Activated T-cell treated with anti-CD3 and anti-CD28 coated beads for 48 hours (primary cell): Measurements from ENCODE around the gene CTNNA1.
A peak's percentile ranks its signal among the peaks of the same experiment; 100 is the strongest.
"Not testable (repeated sequence)": the region's sequence is repeated elsewhere in the genome, so short reads cannot be mapped to it uniquely, and the experiment has no call there.

Source experiments
- DNase-seq: peaks from one replicate; pipeline ENCODE4 v3.0.0-alpha.2; 2020; ENCODE audit warnings: low read depth

Gene CTNNA1

DNA sequence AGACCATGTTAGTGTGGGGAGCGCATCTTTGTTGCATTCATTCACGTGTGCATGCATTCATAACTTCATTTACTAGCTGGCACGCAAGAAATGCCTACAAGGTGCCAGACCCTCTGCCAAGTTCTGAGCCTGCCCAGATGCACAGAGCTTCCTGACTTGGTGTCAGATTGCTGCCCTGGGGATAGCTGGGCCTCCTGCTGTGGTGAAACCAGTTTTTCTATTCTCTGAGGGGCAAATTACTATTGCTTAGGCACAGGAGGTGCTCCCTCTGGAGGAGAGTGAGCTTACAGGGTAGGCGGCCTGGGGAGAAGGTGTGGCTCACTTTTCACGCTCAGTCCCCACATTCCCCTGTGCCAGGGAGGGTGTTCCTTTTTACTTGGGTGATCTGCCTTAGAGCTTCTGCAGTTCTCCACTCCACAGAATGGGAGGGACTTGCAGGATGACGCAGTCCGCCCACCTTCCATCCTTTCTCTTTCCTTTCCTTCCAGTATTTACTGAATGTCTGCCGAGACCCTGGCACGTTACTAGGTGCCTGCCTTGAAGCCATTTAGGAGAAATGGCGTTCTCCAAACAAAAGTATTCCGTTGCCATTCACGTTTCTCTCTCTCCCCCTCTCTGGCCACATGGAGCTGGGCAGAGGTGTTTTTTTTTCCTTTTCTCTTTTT, 27.9 kb upstream of the CTNNA1 start:
- DNase-seq = no peak

DNA sequence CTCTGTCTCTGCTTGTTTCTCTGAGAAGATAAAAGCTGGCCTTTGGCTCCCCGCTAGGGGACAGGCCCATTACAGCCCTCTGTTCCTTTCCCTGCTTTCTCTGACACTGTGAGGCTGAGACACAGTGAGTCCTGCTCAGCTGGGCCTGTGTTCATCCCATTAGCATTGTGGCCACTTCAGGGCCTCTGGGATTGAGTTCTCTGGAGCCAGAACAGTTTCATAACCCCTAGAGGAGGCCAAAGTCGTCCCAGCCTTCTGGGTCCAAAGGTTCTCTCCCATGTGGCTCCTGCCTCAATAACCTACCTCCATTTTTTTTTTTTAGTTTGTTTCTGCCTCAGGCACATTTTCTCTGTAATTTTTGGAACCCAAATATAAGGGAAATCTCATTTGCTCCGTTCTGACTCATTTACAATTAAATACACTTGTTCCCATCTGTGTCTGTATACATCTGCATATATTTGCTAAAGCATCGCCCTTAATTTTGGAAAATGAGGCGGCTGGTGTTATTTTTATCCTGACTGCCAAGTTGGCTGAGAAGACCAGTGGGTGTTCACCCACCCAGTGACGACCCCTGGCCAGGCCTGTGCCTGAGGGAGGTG, 27.3 kb upstream of the CTNNA1 start:
- DNase-seq = no peak

DNA sequence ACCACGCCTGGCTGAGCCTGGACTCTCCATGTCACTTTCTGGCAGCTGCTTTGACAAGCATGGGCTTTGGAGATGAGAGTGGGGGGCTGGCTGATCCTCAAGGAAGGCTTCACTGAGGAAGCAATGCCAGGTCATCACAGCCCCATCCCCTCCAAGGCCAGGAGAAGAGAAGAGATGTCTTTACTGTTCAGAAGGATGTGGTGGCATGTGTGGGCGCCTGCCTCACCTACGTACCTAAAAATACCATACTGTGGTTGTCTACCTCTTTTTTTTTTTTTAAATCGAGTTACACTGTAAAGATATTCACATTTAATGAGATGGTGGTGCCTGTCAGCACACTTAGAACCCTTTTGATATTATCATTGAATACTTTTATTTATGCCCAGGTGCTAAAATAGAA, 26.4 kb upstream of the CTNNA1 start:
- no peak for DNase-seq

DNA sequence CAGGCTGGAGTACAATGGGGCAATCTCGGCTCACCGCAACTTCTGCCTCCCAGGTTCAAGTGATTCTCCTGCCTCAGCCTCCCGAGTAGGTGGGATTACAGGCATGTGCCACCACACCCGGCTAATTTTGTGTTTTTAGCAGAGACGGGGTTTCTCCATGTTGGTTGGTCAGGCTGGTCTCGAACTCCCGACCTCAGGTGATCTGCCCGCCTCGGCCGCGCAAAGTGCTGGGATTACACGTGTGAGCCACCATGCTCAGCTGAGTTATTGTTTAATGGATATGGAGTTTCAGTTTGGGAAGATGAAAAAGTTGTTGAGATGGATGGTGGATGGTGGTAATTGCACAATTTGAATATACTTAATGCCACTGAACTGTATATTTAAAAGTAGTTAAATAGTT, 22.7 kb upstream of the CTNNA1 start:
- not testable (repeated sequence) for DNase-seq

DNA sequence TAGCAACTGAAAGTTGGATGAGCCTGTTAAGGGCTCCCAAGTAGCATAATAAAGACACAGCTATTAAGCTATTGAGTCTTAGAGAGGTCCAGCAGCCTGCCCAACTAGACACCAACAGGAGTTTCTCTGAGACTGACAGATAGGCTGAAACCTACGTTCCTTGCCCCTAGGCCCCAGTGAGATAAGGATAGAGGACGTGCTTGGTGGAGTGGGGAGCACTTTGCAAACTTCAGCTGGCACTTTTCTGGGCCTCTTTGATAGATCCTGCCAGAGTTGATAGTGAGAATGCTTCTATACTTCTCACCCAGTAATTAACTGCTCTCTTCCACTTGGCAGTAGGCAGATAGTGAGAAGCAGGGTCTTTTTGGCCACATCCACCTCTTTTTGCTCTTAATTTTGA, 20.8 kb upstream of the CTNNA1 start:
- DNase-seq = no peak

DNA sequence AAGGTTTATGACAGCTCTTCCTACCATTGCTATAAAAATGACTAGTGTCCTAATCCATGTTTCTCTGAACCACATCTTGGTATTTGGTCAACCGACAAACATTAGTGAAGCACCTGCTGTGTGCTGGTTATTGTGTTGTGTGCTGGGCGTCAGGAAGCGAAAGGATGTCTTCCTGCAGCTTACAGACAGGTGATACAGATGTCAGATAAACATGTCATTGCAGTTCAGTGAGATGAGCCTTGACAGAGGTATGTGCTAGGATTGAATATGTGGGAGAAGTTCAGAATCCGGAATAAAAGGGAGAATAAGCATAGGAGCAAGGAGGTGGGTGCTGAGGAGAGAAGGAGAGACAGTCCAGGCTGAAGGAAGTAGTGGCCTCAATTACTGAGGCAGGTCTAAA, 20.3 kb upstream of the CTNNA1 start:
- no peak for DNase-seq

DNA sequence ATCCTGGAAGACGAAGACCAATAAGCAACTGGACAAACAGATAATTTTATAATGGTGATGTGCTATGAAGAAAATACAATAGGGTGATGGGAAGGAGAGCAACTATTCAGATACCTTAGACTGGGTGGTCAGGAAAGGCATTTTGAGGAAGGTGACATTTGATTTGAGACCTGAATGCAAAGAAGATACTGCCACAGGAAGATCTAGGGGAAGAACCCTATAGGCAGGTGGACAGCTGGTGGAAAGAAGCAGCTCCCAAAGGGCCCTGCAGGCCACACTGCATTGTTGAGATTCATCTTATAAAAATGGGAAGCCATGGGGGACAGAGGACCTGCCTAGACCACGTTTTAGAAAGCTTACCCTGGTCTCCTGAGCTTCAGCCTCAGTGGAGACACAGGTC, 19.7 kb upstream of the CTNNA1 start:
- DNase-seq = no peak

DNA sequence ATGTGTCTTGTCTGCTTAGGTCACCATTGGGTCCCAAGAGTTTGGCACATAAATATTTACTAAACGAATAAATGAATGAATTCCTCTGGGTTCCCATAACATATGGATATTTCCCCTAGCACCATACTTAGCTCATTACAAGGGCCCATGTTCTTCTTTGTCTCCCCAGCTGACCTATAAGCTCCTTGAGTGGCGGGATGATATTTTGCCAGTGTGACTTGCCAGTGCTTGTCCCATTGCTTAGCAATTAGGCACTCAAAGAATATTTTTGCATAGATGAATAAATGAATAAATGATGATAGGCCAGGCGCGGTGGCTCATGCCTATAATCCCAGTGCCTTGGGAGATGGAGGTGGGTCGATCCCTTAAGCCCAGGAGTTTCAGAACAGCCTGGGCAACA, 16.9 kb upstream of the CTNNA1 start:
- DNase-seq = no peak

DNA sequence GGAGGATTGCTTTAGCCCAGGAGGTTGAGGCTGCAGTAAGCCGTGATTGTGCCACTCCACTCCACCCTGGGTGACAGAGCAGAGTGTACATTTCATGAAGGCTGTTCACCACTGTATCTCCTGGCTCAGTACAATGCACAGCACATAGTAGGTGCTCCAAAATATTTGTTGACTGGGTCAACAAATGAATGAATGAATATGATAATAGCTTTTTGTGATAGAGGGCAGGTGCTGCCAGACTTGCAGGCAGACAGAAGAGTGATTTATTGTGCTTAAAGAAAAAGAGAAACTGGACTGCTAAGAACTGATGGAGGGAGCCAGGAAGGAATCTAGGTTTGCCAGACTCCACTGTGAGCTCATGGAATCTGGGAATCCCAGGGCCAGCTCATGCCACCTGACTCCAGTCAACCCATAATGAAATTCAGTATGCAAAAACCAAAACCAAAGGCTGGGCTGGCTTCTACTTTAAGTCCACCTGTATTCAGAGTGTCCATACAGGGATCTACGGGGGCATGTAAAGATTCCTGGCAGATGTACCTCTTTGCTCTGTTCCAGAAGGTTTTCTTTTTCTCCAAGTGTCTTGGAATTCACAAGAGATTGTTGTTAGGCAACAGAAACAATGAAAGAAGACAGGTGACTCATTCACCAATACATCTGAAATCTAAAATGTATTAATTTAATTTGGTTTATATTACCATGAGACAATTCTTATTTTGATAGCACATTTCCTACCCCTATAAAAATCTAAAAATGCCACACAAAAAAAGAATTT, 15.5 kb upstream of the CTNNA1 start:
- DNase-seq = no peak

DNA sequence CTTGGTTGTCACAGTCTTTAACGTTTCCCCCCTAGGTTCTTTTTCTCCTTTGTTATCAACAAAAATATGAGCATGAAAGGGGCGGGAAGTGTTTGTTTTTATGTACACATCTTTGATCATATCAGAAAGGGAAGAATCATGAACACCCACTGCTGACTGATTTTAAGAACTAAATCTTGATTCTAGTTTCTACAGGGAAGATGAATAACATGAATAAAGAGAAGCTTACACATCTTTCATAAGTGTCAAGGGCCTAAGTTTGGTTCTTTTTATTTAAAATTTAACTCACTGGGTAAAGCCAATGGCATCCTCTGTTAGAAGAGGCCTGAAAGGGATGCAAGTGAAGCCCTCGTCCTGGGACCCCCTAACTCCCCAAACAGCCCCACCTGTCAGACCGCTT, 14.8 kb upstream of the CTNNA1 start:
- DNase-seq = no peak

DNA sequence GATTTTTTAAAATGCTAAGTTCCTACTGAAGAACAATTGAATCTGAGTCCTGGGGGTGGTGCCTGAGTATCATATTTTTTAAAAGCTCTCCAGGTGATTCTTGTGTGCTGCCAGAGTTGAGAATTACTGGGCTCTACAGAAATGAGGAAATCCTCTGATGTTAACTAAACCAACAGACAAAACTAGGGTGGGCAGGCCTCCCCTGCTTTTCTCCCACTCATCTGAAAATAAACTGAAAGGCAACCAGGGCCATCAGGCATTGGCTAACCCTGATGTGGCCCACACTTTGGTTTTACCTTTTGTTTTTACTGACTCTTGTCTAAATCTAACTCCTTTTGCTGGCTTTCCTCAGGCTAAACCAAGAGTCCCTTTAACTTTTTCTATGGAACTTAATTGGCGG, 13.3 kb upstream of the CTNNA1 start:
- DNase-seq = no peak

DNA sequence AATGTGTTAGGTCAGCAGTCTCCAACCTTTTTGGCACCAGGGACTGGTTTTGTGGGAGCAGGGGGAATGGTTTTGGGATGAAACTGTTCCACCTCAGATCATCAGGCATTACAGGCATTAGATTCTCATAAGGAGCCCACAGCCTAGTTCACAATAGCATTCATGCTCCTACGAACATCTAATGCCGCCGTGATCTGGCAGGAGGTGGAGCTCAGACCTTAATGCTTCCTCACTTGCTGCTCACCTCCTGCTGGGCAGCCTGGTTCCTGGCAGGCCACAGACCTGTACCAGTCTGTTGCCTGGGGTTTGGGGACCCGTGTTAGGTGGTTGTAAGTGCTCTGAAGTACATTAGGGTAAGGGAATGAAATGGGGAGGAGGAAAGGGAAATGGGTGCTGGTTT, 9.7 kb upstream of the CTNNA1 start:
- no peak for DNase-seq

DNA sequence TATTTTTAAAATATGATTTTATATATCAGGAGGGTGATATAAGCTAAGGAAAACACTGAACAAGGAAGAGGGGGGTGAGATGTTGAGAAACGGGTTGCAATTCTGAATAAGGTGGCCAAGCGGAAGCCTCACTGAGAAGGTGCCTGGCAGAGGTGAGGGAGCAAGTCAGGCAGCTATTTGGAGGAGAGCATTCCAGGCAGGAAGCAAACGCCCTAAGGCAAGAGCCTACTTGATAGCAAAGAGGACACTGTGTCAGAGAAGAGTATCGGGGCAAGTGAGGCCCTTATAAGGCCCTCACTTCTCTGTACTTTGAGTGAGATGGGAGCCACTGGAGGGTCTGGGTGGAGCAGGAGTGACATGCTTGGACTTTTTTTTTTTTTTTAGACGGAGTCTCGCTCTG, 8.0 kb upstream of the CTNNA1 start:
- DNase-seq = no peak

DNA sequence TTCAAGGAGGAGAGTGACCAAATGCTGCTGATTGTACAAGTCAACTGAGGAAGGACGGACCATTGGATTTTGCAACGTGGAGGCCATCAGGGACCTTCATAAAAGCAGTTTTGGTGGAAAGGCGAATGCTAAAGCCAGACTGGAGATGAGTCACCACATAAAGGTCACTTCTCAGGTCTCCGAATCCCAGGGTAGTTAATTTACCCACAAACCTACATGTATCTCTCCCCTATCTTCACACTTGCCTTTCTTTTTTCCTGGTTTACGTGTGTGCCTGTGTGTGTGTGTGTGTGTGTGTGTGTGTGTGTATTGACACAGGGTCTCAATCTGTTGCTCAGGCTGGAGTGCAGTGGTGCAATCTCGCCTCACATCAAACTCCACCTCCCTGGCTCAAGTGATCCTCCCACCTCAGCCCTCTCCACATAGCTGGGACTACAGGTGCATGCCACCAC, 4.6 kb upstream of the CTNNA1 start:
- no peak for DNase-seq

DNA sequence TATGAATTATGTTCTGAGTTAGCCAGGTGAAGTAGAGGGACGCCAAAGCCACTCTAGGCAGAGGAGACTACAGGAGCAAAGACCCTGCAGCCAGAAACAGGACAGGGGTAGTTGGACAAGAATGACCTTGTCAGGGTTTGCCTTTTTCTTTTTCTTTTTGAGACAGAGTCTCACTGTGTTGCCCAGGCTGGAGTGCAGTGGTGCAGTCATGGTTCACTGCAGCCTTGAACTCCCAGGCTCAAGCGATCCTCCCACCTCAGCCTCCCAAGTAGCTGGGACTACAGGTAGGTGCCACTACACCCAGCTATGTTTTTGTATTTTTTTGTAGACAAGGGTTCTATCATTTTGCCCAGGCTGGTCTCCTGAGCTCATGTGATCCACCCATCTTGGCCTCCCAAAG, 1.9 kb upstream of the CTNNA1 start:
- not testable (repeated sequence) for DNase-seq

DNA sequence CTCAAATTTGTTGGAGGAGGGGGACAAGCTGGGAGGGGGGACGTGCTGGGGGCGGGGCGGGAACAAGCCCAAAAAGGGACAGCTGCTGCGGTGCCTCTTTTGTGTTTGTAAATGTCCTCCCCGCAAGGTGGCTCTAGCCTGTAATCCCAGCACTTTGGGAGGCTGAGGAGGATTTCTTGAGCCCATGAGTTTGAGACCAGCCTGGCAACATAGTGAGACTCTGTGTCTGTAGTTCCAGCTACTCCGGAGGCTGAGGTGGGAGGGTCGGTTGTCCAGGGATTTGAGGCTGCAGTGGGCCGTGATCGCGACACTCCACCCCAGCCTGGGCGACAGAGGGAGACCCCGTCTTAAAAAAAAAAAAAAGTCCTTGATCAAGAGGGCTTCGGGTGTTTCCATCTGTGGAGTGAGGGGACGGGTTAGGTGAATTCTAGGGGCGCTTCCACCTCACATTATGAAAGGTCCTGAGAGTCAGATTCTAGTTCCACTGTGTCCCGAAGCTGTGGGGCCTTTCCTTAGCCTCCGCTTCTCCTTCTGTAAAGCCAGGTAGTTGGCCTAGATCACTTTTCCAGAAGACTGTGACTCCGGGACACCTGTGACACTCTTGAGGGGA, 779 bp upstream of the CTNNA1 start:
- DNase-seq = no peak

DNA sequence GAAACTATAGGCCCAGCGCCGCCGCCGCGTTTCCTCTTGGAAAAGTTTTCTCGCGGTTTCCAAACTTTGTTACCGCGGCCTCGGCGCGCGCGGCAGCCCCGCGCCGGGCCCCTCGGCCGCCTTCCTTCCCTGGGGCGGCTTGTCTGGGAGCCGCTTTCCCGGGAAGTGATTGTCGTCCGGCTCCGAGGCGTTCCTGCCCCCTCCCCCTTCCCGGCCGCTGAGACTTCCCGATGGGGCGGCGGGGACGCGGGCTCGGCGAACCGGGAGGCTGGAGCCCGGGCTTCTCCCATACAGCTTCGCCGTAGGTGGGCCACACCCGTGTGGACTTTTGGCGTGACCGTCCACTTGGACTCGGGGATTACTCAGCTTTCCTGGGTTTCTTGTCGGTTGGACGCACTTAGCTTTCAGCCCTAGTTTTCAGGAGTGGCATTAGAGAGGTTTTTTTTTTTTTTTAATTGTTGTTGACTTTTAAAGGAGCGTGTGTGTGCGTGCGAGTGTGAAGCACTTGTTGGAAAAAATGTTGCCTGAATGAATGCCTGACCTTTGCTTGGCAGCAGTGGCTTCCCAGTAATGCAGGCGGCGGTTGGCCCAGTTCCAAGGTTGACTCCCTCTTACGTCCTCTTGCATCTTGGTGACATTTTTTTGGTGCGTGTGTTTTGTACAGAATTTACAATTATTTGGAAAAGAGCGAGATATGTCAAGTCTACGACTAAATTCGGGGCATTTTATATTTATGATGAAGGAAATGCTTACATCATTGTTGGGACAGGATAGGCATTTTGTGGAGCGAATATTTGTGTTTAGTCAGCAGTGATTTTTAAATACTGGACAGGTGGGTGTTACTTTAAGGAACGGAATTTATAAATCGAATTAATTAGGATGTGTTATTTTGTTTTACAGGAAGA, 821 bp downstream of the CTNNA1 start:
- peak; percentile 57 for DNase-seq

DNA sequence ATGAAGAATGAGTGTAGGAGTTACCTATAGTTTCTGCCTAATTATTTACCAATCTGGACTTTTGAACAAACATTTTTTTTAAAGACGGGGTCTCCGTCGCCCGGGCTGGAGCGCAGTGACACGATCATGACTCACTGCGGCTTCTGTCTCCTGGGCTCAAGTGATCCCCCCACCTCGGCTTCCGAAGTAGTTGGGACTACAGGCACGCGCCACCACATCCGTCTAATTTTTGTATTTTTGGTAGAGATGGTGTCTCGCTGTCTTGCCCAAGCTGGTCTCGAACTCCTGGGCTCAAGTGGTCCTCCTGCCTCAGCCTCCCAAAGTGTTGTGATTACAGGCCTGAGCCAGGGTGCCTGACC, 1.5 kb downstream of the CTNNA1 start:
- DNase-seq = no peak

DNA sequence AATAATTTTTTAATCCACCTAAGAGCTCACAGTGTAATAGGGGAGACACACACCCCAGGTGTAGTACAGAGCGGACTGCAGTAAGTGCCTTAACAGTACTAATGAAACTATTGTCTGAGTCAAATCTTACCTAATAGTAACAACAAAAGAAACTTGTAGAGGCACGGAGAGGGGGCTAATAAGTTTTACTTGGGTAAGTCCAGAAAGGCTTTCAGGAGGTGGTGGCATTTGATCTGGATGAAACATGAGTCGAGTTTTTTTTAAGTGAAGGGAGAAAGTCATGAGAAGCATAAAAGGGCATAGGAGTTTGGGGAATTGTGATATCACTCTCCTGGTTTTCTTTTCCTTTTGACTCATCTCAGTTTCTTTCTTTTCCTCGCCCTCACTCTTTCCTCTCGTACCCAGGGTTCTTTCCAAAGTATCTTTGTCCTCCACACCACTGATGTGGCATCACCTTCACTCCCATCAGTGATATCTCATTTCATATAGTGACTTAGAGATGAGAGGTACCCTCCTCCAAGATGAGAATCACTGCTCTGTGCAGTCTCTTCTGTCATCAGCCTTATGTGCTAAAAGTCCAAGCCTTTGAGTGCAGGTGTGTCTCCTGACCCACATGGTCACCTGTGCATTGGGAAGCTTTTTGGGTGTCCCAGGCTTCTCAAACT, 2.0 kb downstream of the CTNNA1 start:
- DNase-seq = no peak

DNA sequence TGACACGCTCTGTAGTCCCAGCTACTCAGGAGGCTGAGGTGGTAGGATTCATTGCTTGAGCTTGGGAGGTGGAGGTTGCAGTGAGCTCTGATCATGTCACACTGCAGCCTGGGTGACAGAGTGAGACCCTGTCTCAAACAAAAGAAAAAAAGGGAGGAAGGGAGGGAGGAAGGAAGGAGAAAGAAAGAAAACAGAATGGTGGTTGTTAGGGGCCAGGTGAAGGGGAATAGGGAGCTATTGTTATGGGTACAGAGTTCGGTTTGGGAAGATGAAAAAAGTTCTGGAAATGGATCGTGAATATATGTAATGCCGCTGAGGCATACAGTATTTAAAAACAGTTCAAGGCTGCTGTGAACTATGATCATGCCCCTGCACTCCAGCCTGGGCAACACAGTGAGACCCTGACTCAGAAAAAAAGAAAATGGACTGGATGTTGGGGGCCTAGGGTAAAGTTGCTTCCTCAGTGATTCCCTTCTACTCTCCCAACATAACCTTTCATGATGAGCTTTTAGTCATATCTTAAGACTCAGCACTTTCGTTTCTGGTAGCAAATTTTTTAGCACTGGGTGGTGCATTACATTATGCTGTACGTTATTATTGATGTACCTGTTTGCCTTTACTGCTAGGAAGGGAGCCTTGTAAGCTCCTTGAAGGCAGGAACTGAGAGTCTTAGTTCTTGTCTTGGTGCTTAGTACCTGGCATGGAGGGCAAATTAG, 4.0 kb downstream of the CTNNA1 start:
- DNase-seq = no peak
